GM10266 (cell line): ENCODE measurements around the gene SYNDIG1.

Source experiments
- DNase-seq: peaks from one replicate; pipeline ENCODE4 v3.0.0; 2012; ENCODE audit errors: extremely low spot score
- CTCF ChIP-seq: IDR thresholded peaks from 2 replicates; pipeline ENCODE4 v1.5.1; 2012; ENCODE audit warnings: mild to moderate bottlenecking, low read depth; ENCODE audit not compliant: control insufficient read depth, insufficient read depth; ENCODE audit errors: missing control alignments

SYNDIG1 gene

GRCh38 chr20:24469116-24469893 lies at the start of gene SYNDIG1:
SYNDIG1 (plus strand) TSS chr20:24469629; CDS start chr20:24543098, 73,469 bp downstream.
- DNase-seq: no peak
- TF ChIP-seq CTCF: no peak

- TF ChIP-seq CTCF: no peak
- DNase-seq: no peak
Measured at GRCh38 chr20:24419786-24420185, 49.6 kb upstream of the SYNDIG1 start.

- no peak for TF ChIP-seq CTCF
- DNase-seq: no peak
Measured at GRCh38 chr20:24420567-24420966, 48.9 kb upstream of the SYNDIG1 start.

- DNase-seq: no peak
- TF ChIP-seq CTCF: no peak
Measured at GRCh38 chr20:24421071-24421470, 48.4 kb upstream of the SYNDIG1 start.

GRCh38 chr20:24422091-24422760 lies 47.2 kb upstream of the SYNDIG1 start:
- TF ChIP-seq CTCF: no peak

GRCh38 chr20:24423390-24424313 lies 45.8 kb upstream of the SYNDIG1 start:
- no peak for TF ChIP-seq CTCF
- DNase-seq: no peak

More at GRCh38 chr20:24422091-24422760, 47.2 kb upstream of the SYNDIG1 start:
- no peak for DNase-seq
